Left kidney (tissue), 2 donors: ENCODE results near the gene TP73. TPM values are rescaled to one million over a fixed set of nuclear protein-coding genes. Genes with fewer than 3 reads are reported as not detected.

Source experiments
- DNase-seq: peaks from one replicate; pipeline ENCODE4 v3.0.0-alpha.2; 2013
- polyA plus RNA-seq: library from polyadenylated mRNA; unstranded; fragments of 120-200 nt; gene quantifications from one replicate; pipeline ENCODE4 v1.2.1, GENCODE V29; 2013; ENCODE audit not compliant: insufficient read length

Gene TP73
- polyA plus RNA-seq, 1 donor, result 0.55 TPM

DNA sequence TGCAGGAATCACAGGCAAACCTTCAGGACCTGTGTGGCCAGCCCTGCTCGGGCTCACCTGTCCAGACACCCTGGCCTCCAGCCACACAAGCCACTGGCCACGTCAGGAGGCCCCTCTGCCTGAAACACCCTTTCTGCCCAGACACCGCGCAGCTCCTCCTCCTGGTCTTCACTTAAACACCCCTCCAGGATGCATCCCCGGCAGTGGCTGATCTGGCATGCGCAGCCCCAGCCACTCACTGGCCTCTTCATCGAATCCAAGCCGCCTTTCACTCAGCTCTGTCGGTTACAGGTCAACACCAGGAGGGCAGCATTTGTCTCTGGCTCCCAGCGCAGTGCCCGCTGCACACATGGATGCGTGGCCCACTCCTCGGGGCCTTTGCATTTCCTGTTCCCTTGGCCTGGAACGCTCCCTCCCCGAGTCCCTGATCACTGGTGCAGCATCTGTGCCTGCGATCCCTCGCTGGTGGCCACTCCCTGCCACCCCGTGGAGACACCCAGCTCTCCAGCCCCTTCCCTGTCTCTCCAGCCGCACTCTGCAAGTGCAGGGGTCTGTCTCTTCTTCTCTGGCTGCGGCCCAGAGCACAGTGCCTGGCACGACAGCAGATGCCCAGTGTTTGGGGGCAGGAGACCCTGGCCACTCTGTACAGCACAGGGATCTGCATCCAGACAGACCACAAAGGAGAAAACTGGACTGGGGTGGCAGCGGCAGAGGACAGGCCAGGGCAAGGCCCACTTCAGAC is 18.1 kb upstream of the TP73 start:
- no peak for DNase-seq

DNA sequence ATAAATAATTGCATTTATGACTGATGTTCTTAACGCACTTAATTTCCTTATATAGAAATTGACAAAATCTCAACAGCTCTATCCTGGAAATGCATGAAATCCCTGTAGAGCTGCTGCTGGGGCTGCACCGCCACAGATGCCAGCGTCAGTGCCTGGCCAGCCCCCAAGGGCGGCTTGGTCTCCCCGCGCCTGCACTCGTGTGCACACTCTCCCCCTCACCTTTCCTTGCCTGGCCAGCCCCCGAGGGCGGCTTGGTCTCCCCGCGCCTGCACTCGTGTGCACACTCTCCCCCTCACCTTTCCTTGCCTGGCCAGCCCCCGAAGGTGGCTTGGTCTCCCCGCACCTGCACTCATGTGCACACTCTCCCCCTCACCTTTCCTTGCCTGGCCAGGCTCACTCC is 16.2 kb upstream of the TP73 start:
- no peak for DNase-seq

DNA sequence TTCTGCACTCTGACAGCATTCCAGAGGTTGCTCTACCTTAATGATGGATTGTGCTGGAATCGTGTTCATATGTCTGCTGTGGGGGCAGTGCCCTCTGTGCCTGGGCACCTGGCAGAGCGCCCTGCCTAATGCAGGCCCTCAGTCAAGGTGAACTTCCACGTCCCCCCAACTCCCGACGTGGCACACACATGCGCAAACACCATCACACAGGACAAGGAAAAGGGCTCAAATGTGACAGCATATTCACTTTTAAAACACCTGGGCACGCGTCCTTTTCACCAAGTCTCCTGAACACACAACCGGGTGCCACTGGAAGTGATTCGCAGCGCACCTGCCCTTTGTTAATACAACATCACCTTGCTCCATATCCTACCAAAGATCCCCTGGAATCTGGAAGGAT is 15.8 kb upstream of the TP73 start:
- no peak for DNase-seq

DNA sequence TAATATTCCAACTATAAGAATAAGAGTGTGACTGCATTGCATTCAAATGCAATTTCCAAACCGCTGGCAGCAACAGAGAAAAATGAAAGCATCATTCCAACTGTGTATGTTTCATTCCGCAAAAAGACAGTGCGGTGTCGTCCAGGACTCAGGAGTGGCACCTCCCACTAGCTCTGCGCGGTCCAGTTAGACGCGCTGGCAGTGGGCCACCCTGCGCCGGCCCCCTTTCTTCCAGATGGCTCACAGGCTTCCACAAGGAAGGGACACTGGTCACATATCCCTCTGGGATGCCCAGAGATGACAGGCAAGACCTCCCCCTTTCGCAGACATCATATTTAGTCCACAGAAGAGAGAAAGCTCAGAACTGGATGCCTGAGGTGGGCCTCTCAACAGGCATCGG is 14.3 kb upstream of the TP73 start:
- no peak for DNase-seq

DNA sequence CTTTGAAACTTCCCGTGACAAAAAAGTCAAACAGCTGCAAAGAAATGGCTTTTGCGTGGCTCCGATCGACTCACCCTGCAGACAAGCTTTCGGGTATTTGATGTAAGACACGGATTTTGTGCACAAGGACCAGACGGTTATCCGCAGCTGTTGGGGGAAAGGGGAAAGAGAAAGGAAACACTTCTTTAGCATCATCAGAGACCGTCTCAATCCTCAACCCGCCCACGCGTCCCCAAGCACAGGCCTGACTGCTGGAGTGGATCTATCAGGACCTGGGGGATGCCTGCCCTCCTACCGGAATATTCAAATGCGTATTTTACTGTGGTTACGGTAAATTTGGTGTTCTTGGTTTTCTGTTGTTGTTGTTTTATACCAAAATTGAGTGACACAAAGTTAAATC is 13.6 kb upstream of the TP73 start:
- DNase-seq, result no peak

DNA sequence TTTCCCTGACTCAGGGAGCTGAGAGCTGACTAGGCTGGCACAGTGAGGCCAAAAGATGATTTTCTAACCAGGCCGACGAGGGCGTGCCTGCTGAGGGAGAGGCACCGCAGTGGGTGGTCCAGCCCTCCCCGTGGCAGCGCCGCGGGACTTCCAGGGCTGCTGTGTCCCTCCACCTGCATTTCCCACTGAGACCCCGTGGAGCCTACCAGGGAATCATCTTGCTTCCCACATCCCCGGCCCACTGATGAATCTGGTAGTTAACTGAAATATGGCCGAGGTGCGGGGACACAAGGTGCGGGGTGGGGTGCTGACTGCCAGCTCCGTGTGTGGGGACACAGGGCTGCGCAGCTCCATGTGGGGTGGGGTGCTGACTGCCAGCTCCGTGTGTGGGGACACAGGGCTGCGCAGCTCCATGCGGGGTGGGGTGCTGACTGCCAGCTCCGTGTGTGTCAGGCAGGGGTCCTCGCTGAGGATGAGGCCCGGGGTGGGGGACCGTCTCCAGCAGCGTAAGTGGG is 12.9 kb upstream of the TP73 start:
- no peak for DNase-seq

DNA sequence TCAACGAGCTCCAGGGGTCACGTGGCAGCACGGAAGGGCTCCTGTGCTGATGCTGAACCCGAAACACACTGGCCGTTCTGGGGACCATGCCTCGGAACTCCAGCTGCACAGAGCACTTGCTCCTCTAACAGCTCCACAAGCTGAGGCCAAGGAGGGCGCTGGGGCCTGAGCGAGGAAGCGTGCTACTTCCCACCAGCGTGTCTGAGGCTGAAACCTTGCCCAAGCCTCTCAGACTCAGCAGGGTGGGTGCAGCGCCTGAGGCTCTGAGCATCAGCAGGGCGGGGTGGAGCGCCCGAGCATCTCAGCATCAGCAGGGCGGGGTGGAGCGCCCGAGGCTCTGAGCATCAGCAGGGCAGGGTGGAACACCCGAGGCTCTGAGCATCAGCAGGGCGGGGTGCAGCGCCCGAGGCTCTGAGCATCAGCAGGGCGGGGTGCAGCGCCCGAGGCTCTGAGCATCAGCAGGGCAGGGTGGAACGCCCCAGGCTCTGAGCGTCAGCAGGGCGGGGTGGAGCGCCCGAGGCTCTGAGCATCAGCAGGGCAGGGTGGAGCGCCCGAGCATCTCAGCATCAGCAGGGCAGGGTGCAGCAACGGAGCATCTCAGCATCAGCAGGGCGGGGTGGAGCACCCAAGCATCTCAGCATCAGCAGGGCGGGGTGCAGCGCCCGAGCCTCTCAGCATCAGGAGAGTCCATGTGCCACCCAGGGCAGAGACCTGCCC is 12.0 kb upstream of the TP73 start:
- DNase-seq, result no peak

DNA sequence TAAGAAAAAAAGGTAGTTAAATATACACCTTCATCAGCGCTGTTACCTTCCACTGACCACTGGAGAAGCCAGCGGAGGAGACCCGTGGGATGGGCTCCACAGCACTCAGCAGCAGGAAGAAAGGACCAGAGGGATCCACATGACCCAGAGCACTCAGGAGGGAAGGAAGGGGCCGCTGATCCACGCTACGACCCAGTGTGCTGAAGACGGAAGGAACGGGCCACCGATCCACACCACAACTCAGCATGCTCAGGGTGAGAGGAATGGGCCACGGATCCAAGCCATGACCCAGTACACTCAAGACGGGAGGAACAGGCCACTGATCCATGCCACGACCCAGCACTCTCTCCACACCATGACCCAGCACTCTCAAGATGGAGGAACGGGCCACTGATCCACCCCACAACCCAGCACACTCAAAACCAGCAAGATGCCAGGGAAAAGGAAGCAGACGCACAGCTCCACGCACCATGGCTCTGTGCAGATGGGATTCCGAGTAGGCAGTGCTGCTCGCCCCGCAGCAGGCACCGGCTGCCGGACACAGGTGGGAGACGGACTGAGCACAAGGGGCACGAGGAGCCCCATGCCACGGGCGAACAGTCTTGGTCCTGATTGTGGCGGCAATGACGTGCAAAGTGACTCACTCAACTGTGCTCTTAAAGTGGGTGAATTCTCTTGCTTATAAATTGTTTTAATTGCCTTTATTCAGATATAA is 11.1 kb upstream of the TP73 start:
- DNase-seq, result no peak

DNA sequence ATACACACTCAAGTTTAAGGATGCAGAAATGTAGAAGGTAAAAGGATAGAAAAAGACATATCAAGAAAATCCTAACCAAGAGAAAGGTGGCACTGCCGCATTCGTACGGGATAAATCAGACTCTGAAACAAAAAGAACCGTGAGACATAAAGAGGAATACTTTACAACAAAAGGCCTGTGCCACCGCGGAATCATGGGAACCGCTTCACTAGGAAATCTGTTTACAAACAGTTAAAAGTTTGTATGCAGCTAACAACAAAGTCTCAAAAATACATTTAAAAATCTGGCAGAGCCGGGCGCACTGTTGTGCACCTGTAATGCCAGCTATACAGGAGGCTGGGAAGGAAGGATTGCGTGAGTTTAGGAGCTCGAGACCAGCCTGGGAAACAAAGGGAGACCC is 10.5 kb upstream of the TP73 start:
- DNase-seq, result no peak

DNA sequence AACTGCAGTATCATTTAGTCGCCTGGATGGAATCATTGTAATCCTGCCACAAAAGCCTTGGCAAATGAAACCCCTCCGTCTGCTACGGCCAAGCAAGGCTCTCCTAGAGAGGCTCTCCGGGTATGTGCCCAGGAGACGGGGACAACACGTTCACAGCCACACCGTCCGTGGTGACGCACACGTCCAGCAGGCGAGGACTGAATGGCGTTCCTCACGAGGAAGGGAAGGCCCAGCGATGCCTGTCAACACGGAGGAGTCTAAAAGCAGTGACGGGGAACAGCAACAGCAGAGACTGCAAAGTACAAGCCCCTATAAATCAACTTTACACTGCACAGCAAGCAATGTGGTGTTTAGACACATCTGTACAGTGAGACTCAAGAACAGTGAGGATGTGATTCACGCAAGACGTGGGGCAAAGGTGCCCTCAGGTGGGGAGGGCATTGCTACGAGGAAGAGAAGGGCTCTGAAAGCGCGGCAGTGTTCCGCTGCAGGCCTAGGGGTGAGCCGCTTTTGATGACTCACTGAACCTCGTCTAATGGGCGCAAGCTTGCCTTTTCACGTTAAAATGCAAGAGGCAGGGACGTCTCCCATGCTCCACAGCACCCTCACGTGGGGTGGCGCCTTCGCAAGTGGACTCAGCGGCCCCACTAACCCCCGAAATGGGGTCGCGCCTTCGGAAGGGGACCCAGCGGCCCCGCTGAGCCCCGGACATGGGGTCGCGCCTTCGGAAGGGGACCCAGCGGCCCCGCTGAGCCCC is 9.2 kb upstream of the TP73 start:
- DNase-seq, result no peak

DNA sequence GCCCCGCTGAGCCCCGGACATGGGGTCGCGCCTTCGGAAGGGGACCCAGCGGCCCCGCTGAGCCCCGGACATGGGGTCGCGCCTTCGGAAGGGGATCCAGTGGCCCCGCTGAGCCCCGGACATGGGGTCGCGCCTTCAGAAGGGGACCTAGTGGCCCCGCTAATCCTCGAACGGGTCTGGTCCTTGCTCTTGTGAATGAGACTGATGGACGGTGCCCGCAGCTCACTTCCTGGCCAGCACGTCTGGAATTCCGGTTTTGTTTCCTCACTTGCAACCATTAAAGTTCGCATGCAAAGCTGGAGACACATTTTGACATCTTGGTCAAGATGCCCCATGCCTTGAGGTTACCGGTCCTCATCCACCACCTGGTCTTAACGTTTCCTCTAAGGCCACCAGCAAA is 8.0 kb upstream of the TP73 start:
- DNase-seq, result no peak

DNA sequence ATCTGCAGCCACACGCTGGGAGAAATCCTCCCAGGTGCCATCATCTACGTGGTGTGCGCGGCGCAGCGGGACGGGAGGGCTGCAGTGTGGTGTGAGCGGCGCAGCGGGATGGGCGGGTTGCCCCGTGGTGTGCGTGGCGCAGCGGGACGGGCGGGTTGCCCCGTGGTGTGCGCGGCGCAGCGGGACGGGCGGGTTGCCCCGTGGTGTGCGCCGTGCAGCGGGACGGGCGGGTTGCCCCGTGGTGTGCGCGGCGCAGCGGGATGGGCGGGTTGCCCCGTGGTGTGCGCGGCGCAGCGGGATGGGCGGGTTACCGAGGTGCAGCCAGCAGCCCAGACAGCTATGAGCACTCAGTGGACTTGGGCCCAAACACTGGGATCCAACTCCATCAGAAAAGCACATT is 7.1 kb upstream of the TP73 start:
- no peak for DNase-seq

DNA sequence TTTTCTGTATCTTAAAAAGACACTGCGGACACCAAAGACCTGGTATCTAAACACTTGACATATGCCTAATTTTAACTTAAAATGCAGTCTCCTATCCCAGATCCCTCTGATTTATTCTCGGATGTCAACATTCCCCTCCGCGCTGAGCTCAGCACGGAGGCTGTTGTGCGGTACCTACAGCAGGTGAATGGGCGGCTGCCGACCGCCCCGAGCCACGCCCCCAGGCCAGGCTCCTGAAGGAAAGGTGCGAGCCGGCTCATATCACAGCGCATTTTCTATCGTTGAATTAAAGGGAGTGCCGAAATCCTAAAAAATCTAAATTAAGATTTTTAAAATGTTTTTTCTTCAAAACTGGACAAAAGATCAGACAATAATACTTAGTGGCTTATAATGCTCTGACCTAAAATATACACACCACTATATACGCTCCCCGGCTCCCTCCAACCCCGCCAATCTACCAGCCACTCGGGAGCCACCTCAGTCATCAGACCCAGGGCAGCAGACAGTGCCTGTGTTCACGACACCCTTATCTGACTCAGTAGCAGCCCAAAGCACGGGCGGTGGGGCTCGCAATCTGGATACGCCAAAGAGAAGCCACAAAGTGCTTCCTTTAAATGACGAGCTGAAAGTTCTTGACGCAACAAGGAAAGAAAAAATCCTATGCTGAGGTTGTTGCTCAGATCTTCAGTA is 6.5 kb upstream of the TP73 start:
- DNase-seq, result no peak

DNA sequence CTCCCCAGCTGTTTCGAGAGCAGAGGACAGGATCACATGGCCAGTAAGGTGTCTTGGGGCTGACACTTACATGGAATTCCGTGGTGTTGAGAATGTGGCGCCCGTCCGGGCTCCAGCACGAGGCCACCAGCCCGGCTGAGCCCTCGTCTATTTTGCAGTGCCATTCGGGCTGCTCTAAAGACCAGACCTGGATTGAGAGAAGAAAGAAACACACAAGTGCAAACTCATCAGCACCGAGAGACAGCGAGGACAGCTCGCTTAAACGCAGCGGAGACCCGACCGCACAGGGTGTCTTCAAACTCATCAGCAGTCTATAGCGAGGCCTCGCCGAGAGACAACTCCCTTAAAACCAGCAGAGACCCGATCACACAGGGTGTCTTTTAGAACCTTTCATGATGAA is 5.7 kb upstream of the TP73 start:
- DNase-seq, result no peak

DNA sequence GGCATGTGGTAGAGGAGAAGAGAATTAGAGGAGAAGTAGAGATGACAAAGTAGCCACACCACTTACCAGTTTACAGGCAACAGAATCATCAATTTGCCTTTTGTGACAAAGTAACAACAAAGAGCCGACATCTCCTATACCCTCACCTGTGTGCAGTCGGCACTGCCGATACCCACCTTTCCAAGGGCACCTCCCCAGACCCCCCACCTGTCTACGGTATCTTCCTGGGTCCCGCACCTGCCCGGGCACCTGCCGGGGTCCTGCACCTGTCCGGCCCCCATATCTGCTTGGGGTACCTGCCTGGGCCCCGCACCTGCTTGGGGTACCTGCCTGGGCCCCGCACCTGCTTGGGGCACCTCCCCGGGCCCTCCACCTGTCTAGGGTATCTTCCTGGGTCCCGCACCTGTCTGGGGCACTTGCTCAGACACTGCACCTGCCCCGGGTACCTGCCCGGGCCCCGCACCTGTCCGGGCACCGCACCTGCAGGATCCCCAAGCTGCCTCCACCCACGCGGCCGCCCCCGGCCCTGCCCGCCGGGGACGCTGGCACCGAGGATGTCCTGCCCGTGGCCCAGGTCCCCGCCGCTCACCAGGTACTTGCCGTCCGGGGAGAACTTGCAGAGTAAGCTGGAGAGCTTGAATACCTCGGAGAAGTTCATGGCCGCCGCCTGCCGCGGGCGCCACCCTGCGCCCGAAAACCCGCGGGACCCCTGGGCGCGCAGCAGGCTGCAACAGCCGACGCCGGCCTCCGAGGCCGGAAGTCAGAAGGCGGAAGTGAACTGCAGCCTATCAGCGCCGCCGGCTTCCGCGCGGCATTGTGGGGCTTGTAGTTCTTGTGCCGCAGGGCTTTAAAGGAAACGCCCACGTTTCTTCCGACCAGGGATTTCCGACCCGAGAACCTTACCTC is 2.7 kb upstream of the TP73 start, which contains the start of gene WRAP73:
TSS of gene WRAP73 (minus strand) at position 762 of the 906 bp plus-strand sequence. CDS start at position 658, 104 bp downstream.
- DNase-seq, result peak; percentile 86

DNA sequence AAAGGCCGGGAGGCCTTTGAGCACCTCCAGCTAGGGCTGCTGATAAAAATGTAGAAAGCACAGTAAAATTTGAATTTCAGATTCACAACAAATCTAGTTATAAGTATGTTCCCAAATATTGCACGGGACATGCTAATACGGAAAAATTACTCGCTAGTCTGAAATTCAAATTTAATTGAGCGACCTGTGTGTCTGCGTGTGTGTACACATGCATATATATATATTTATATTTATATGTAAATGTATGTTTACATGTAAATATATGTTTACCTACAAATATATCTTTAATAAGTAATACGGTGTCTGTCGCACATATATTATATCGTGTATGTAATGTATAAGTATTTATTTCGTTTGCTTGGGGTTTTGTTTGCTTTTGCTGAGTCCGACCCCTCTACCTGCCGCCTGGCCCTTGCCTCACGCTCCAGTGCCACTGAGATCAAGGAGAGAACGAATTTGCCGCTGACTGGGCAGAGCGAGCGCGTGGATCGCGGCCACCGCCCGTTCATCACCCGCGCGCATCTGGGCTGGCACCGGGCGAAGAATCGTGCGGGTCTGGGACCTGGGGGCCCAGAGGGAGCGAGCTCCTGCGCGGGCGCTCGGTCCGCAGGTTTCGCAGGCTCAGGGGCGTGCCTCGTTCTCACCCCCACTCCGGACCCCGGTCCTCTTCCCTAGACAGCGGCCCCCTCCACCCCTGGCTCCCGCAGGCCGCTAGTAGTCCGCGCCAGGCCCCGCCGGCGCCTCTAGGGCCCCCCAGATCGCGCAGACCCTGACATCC is 1.9 kb upstream of the TP73 start:
- DNase-seq, result no peak

DNA sequence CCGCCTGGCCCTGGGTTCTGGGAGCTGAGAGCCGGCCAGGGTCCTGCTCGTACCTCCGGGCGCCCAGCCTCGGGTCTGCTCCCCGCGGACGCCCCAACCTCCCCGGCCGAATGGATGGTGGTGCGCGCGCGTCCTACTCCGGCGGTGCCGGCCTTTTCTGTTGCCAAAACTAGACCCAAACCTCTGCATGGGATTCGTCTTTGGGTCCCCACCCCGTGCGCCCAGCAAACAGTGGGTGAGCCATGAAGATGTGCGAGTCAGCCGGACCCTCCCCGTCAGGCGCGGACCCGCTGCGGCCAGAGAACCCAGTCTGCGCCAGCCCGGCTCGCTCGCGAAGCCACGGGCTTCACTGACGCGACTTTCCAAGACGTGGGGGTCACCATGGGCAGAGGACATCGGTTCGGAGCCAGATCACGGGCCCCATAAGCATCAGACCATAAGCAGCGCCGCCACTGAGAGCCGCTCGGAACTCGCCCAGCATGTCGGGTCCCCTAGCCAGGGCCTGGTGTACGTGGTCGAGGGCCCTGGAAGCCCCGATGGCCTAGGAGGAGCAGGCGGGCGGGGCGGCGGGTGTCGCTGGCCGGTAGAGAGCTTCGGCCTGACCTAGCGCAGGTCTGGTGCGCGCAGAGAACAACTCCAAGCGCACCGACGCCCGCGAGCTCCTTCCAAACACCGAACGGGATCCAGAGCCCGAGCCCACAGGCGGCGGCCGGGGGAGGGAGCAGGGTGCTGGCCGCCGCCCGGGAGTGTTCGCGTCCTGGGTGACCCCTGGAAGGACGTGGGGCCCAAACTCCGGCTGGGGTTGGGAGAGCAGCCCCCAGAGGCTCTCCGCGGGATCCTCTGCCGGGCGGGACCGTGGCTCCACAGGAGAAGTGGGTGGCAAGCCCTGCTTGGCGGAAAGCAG is 1.0 kb upstream of the TP73 start:
- DNase-seq, result no peak

DNA sequence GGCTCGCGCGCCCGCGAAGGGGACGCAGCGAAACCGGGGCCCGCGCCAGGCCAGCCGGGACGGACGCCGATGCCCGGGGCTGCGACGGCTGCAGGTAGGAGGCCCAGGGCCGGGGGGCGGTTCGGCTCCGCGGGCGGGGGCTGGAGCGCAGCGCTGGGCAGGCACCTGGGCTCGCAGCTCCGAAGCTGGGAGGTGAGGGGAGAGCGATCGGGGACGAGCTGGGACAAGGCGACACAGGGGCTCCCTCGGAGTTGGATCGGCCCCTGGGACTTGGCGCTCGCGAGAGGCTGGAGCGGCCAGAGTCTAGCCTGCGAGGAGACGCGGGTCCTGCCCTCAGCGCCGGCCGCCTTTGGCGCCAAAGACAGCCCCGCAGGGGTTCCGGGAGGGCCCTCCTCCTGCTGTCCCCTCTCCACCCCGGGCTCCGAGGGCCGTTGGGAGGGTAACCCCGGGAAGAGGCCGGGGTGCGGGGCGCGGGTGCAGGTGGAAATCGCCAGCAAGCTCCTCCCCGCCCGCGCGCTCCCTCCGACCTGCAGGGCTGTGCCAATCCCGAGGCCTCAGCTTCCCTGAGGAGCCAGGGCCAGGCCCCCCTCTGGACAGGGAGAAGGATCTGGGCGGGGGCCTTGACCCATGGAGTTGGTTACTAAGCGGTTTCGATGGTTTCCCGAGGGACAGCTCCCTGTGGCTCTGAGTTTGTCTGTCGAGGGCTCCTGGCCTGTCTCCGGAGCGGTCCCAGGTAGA is 401 bp downstream of the TP73 start:
- no peak for DNase-seq
